SK-N-SH treated with all-trans-retinoic acid at 6 μM for 48 hours (cell line): Measurements from ENCODE around the gene KDM4E.

Source experiments
- ATAC-seq: fragments of 200-7000 bp; cut with Tn5 transposase; 3 replicates; pipeline ENCODE4 v1.9.1; 2020; ENCODE audit warnings: mild to moderate bottlenecking, moderate library complexity
- ARNTL ChIP-seq: fragments of 450-650 bp; formaldehyde crosslinking; IDR thresholded peaks from 2 replicates; pipeline ENCODE4 v1.5.0; 2020; ENCODE audit warnings: low read depth, mild to moderate bottlenecking, moderate library complexity, borderline replicate concordance
- CSDC2 ChIP-seq: fragments of 250-450 bp; sonication (Bioruptor Pico); IDR thresholded peaks from 2 replicates; pipeline ENCODE4 v1.5.0; 2020; ENCODE audit warnings: mild to moderate bottlenecking, moderate library complexity
- ESRRG ChIP-seq: fragments of 250-450 bp; sonication (Bioruptor Pico); IDR thresholded peaks from 2 replicates; pipeline ENCODE4 v1.6.1; 2021; ENCODE audit warnings: mild to moderate bottlenecking
- GLIS3 ChIP-seq: fragments of 250-450 bp; sonication (Bioruptor Pico); IDR thresholded peaks from 2 replicates; pipeline ENCODE4 v1.5.0; 2020; ENCODE audit warnings: mild to moderate bottlenecking, moderate library complexity
- ISL1 ChIP-seq: fragments of 250-450 bp; sonication (Bioruptor Pico); IDR thresholded peaks from 2 replicates; pipeline ENCODE4 v2.1.2; 2022; ENCODE audit warnings: mild to moderate bottlenecking, moderate library complexity
- OSR1 ChIP-seq: fragments of 250-450 bp; sonication (Bioruptor Pico); IDR thresholded peaks from 2 replicates; pipeline ENCODE4 v1.8.0; 2022; ENCODE audit warnings: moderate library complexity, mild to moderate bottlenecking, inconsistent platforms
- PATZ1 ChIP-seq: fragments of 250-450 bp; sonication (Bioruptor Pico); IDR thresholded peaks from 2 replicates; pipeline ENCODE4 v1.8.0; 2020; ENCODE audit warnings: mild to moderate bottlenecking, moderate library complexity, borderline replicate concordance
- POU6F1 ChIP-seq: fragments of 250-450 bp; sonication (Bioruptor Pico); IDR thresholded peaks from 2 replicates; pipeline ENCODE4 v1.8.0; 2021; ENCODE audit warnings: low read depth, mild to moderate bottlenecking, moderate library complexity, borderline replicate concordance
- PPARA ChIP-seq: fragments of 250-450 bp; sonication (Bioruptor Pico); IDR thresholded peaks from 2 replicates; pipeline ENCODE4 v1.5.0; 2020; ENCODE audit warnings: mild to moderate bottlenecking, borderline replicate concordance
- RARB ChIP-seq: fragments of 250-450 bp; sonication (Bioruptor Pico); IDR thresholded peaks from 2 replicates; pipeline ENCODE4 v1.8.0; 2021; ENCODE audit warnings: mild to moderate bottlenecking, moderate library complexity
- SNAI2 ChIP-seq: fragments of 250-450 bp; sonication (Bioruptor Pico); IDR thresholded peaks from 2 replicates; pipeline ENCODE4 v1.5.0; 2020; ENCODE audit warnings: mild to moderate bottlenecking, moderate library complexity
- TOX ChIP-seq: fragments of 250-450 bp; sonication (Bioruptor Pico); IDR thresholded peaks from 2 replicates; pipeline ENCODE4 v1.8.0; 2021; ENCODE audit warnings: mild to moderate bottlenecking, moderate library complexity, borderline replicate concordance
- ZC3H10 ChIP-seq: fragments of 250-450 bp; sonication (Bioruptor Pico); IDR thresholded peaks from 2 replicates; pipeline ENCODE4 v1.5.1; 2021; ENCODE audit warnings: mild to moderate bottlenecking, moderate library complexity
- ZFP3 ChIP-seq: fragments of 250-450 bp; sonication (Bioruptor Pico); IDR thresholded peaks from 2 replicates; pipeline ENCODE4 v1.5.0; 2020; ENCODE audit warnings: mild to moderate bottlenecking, moderate library complexity
- ZFP30 ChIP-seq: fragments of 450-650 bp; formaldehyde crosslinking; IDR thresholded peaks from 2 replicates; pipeline ENCODE4 v1.5.0; 2022; ENCODE audit warnings: mild to moderate bottlenecking, moderate library complexity
- ZNF565 ChIP-seq: fragments of 450-650 bp; formaldehyde crosslinking; conservative IDR thresholded peaks from 2 replicates; pipeline ENCODE4 v1.5.0; 2020; ENCODE audit warnings: low read depth, mild to moderate bottlenecking, moderate library complexity
- ZNF70 ChIP-seq: fragments of 450-650 bp; formaldehyde crosslinking; IDR thresholded peaks from 2 replicates; pipeline ENCODE4 v1.5.0; 2020; ENCODE audit warnings: mild to moderate bottlenecking, moderate library complexity
- ZNF8 ChIP-seq: fragments of 450-650 bp; formaldehyde crosslinking; IDR thresholded peaks from 2 replicates; pipeline ENCODE4 v1.5.0; 2020; ENCODE audit warnings: mild to moderate bottlenecking, moderate library complexity
- TF ChIP-seq, protein P1 (sequence below): fragments of 250-450 bp; sonication (Bioruptor Pico); IDR thresholded peaks from 2 replicates; pipeline ENCODE4 v1.5.1; 2020; ENCODE audit warnings: low read depth, mild to moderate bottlenecking, moderate library complexity
- TF ChIP-seq, protein P2 (sequence below): fragments of 250-450 bp; sonication (Bioruptor Pico); IDR thresholded peaks from 2 replicates; pipeline ENCODE4 v1.5.0; 2020; ENCODE audit warnings: mild to moderate bottlenecking, moderate library complexity
- TF ChIP-seq, protein P3 (sequence below): fragments of 250-450 bp; sonication (Bioruptor Pico); IDR thresholded peaks from 2 replicates; pipeline ENCODE4 v1.5.1; 2021; ENCODE audit warnings: mild to moderate bottlenecking, moderate library complexity

Gene KDM4E

DNA sequence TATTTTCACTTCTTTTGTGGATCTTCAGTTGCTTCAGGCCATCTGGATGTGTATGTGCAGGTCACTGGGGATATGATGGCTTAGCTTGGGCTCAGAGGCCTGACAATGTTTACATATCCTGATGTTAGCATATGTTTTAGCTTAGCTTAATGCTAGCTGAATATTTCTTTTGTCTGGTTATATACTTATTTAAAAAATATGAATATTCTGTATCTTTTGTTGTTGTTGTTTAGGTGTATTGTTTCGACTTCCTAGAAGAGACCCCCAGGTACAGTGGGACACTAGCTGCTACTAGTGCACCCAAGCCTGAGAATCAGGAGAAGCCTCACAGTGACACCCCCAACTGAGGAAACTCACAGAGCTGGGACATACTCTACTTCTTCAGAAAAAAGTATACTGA, at the start of gene KDM4E:
KDM4E (plus strand) TSS at position 301 of the 400 bp plus-strand sequence. CDS start 300 bp downstream, outside the sequence.
- TF ChIP-seq GLIS3 (CRISPR knock-in tag) (no peak), OSR1 (CRISPR knock-in tag) (no peak), RARB (no peak), CSDC2 (CRISPR knock-in tag) (no peak), ZFP3 (CRISPR knock-in tag) (no peak), TOX (CRISPR knock-in tag) (no peak)
- TF ChIP-seq, protein P1, sequence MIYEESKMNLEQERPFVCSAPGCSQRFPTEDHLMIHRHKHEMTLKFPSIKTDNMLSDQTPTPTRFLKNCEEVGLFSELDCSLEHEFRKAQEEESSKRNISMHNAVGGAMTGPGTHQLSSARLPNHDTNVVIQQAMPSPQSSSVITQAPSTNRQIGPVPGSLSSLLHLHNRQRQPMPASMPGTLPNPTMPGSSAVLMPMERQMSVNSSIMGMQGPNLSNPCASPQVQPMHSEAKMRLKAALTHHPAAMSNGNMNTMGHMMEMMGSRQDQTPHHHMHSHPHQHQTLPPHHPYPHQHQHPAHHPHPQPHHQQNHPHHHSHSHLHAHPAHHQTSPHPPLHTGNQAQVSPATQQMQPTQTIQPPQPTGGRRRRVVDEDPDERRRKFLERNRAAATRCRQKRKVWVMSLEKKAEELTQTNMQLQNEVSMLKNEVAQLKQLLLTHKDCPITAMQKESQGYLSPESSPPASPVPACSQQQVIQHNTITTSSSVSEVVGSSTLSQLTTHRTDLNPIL (CRISPR knock-in tag) = no peak
- TF ChIP-seq, all 23 proteins: peak for 0
- no peak for ATAC-seq

GRCh38 chr11:94975599-94975998, 49.5 kb upstream of the KDM4E start:
- no peak for TF ChIP-seq CSDC2 (CRISPR knock-in tag)
- TF ChIP-seq SNAI2 (CRISPR knock-in tag) = no peak
- TF ChIP-seq, protein P2, sequence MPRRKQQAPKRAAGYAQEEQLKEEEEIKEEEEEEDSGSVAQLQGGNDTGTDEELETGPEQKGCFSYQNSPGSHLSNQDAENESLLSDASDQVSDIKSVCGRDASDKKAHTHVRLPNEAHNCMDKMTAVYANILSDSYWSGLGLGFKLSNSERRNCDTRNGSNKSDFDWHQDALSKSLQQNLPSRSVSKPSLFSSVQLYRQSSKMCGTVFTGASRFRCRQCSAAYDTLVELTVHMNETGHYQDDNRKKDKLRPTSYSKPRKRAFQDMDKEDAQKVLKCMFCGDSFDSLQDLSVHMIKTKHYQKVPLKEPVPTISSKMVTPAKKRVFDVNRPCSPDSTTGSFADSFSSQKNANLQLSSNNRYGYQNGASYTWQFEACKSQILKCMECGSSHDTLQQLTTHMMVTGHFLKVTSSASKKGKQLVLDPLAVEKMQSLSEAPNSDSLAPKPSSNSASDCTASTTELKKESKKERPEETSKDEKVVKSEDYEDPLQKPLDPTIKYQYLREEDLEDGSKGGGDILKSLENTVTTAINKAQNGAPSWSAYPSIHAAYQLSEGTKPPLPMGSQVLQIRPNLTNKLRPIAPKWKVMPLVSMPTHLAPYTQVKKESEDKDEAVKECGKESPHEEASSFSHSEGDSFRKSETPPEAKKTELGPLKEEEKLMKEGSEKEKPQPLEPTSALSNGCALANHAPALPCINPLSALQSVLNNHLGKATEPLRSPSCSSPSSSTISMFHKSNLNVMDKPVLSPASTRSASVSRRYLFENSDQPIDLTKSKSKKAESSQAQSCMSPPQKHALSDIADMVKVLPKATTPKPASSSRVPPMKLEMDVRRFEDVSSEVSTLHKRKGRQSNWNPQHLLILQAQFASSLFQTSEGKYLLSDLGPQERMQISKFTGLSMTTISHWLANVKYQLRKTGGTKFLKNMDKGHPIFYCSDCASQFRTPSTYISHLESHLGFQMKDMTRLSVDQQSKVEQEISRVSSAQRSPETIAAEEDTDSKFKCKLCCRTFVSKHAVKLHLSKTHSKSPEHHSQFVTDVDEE = no peak
- no peak for TF ChIP-seq POU6F1 (CRISPR knock-in tag)
- TF ChIP-seq, protein P3, sequence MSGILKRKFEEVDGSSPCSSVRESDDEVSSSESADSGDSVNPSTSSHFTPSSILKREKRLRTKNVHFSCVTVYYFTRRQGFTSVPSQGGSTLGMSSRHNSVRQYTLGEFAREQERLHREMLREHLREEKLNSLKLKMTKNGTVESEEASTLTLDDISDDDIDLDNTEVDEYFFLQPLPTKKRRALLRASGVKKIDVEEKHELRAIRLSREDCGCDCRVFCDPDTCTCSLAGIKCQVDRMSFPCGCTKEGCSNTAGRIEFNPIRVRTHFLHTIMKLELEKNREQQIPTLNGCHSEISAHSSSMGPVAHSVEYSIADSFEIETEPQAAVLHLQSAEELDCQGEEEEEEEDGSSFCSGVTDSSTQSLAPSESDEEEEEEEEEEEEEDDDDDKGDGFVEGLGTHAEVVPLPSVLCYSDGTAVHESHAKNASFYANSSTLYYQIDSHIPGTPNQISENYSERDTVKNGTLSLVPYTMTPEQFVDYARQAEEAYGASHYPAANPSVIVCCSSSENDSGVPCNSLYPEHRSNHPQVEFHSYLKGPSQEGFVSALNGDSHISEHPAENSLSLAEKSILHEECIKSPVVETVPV (CRISPR knock-in tag) = no peak
- no peak for TF ChIP-seq PPARA (CRISPR knock-in tag)
- no peak for TF ChIP-seq ESRRG (CRISPR knock-in tag)
- TF ChIP-seq ZFP30 = no peak
- no peak for TF ChIP-seq PATZ1 (CRISPR knock-in tag)
- no peak for TF ChIP-seq ZNF565 (CRISPR knock-in tag)
- TF ChIP-seq ZNF70 (CRISPR knock-in tag) = no peak
- no peak for TF ChIP-seq TOX (CRISPR knock-in tag)
- no peak for TF ChIP-seq ARNTL
- TF ChIP-seq GLIS3 (CRISPR knock-in tag) = no peak
- no peak for TF ChIP-seq ISL1 (CRISPR knock-in tag)
- TF ChIP-seq RARB = no peak
- TF ChIP-seq ZC3H10 (CRISPR knock-in tag) = no peak
- TF ChIP-seq ZNF8 = no peak
- TF ChIP-seq, protein P1 (CRISPR knock-in tag) = no peak
- TF ChIP-seq ZFP3 (CRISPR knock-in tag) = no peak
- ATAC-seq = no peak

DNA sequence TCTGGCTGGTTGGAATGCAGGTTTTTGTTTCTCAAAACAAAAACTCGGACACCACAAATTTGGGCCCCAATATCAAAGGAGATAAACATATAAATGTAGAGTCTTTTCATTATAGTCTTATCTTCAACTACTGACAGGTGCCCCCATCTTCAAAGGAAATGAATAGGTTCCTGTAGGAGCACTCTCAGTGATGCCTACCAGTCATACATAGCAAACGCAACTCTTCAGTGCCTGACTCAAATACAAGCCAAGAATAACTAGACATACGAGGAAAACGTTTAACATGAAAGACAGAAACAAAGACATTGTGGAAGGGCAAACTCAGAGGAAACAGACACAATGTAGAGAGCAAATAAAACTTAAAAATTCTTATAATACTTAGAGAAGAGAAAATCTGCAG, 37.7 kb upstream of the KDM4E start:
- TF ChIP-seq CSDC2 (CRISPR knock-in tag) = no peak
- no peak for ATAC-seq
